22Rv1 (cell line): ENCODE data around the gene HIPK2.

Experiments
- H3K27ac ChIP-seq: fragments of 450-650 bp; 2 replicates; pipeline ENCODE4 v1.5.1; 2017
- CTCF ChIP-seq: fragments of 450-650 bp; IDR thresholded peaks from 2 replicates; pipeline ENCODE4 v1.5.1; 2017; ENCODE audit warnings: mild to moderate bottlenecking
- ZFX ChIP-seq: fragments of 450-650 bp; IDR thresholded peaks from 2 replicates; pipeline ENCODE4 v1.6.1; 2017; ENCODE audit warnings: antibody characterized with exemption, borderline replicate concordance

The HIPK2 gene

GRCh38 chr7:139654276-139655181 is 123.3 kb downstream of the HIPK2 start:
- TF ChIP-seq ZFX, result no peak
- TF ChIP-seq CTCF, result no peak
- H3K27ac ChIP-seq, result no peak overlapping the region

- H3K27ac ChIP-seq, result no peak overlapping the region
- TF ChIP-seq CTCF (no peak), ZFX (no peak)
Measured at GRCh38 chr7:139651914-139652313, 125.9 kb downstream of the HIPK2 start.

- H3K27ac ChIP-seq, result no peak overlapping the region
- TF ChIP-seq ZFX (no peak), CTCF (no peak)
Measured at GRCh38 chr7:139651308-139651707, 126.5 kb downstream of the HIPK2 start.

GRCh38 chr7:139650429-139651100 is 127.2 kb downstream of the HIPK2 start:
- TF ChIP-seq CTCF (no peak), ZFX (no peak)

GRCh38 chr7:139648941-139649425 is 128.8 kb downstream of the HIPK2 start:
- H3K27ac ChIP-seq, result no peak overlapping the region
- TF ChIP-seq ZFX (no peak), CTCF (no peak)

More at GRCh38 chr7:139650429-139651100, 127.2 kb downstream of the HIPK2 start:
- no peak overlapping the region for H3K27ac ChIP-seq

GRCh38 chr7:139648391-139648861 is 129.4 kb downstream of the HIPK2 start:
- H3K27ac ChIP-seq, result no peak overlapping the region
- TF ChIP-seq ZFX (no peak), CTCF (no peak)
